Activated T-cell treated with anti-CD3 and anti-CD28 coated beads, Interleukin-2, amount 50 U/mL, for 24 hours (primary cell): ENCODE results near the gene WRAP73.

Experiments used
- DNase-seq: peaks from one replicate; pipeline ENCODE4 v3.0.0-alpha.2; 2020
- H3K27ac Mint-ChIP-seq: 2 replicates; pipeline ENCODE4 v1.8.0; 2020; ENCODE audit warnings: mild to moderate bottlenecking, mixed read lengths
- H3K27me3 Mint-ChIP-seq: 2 replicates; pipeline ENCODE4 v1.8.0; 2020; ENCODE audit warnings: mixed read lengths
- H3K36me3 Mint-ChIP-seq: 2 replicates; pipeline ENCODE4 v1.8.0; 2020; ENCODE audit warnings: low read depth, mixed read lengths
- H3K4me1 Mint-ChIP-seq: 2 replicates; pipeline ENCODE4 v1.8.0; 2020; ENCODE audit warnings: low read depth, mixed read lengths
- H3K4me3 Mint-ChIP-seq: 2 replicates; pipeline ENCODE4 v1.8.0; 2020; ENCODE audit warnings: mild to moderate bottlenecking, moderate library complexity, mixed read lengths
- H3K9me3 Mint-ChIP-seq: 2 replicates; pipeline ENCODE4 v1.8.0; 2020; ENCODE audit warnings: mixed read lengths

Gene WRAP73

DNA sequence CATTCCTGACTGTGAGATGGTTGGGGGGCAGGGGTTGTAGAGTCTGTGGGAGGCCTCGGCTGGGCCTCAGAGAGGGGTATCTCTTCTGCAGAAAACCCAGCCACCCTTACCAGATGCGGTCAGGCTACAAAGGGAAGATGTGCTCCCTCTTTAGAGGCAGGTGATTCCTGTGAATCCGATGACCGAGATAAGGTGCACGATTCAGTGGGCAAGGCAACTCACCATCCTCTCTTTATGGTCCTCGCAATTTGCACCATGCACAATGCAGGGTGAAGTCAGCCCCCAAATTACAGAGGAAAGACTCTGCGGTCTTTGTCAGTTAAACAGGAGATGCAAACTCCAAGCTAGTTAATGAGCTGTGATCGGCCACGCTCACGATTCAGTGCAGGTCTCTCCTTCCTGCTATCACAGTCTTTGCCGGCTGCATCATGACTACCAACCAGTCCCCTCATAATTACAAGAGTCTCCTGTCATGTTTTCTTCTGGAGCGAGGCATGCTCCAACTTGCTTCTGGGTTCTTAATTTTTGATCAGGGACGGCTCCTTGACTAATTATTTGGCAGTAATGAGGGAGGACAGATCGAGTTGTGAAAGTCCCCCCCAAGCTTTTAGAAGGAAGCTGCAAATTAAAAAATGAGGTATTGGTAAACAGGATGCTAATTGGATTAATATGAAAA, 14.9 kb upstream of the WRAP73 start:
- peaks cover 5% of the 10 kb centered on the region for H3K4me1 Mint-ChIP-seq

DNA sequence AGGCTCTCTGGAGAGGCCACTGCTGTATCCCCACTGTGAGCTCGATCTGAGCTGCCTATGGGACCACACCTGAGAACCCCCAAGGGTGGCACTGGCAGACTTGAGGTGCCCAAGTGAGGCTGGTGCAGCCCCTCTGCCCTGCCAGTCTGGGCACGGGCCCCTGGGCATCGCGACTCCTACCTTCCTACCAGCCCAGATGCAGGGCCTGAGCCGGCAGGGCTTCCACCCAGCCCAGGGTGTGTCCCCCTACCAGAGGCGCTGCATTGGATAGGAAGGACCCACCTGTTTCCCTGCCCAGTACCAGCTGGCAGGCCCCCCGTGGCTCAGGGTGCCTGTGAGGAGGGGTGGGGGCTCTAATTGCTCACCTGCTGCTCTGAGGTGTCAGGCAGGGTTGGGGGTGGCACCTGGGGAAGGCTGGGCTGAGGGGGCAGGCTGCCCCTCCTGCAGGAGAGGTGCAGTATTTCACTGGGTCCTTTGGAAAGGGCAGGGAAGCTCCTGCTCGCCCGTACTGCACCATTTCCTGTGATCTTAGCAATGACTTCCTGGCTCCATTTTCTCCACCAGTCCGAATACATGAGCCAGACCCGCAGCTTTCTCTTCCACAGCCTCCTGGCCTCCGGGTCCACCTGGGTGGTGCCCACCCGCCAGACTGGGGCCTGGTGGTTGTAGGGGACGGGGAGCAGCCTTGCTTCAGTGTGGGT, 14.2 kb upstream of the WRAP73 start:
- no peak overlapping the region for H3K27ac Mint-ChIP-seq
- peaks cover 5% of the 10 kb centered on the region for H3K4me1 Mint-ChIP-seq
- peaks cover 26% of the 10 kb centered on the region for H3K27me3 Mint-ChIP-seq
- no peaks in the 10 kb centered on the region for H3K9me3 Mint-ChIP-seq
- H3K36me3 Mint-ChIP-seq = no peaks in the 10 kb centered on the region
- no peak overlapping the region for H3K4me3 Mint-ChIP-seq
- no peak for DNase-seq

More for the DNA sequence above, 14.9 kb upstream of the WRAP73 start:
- no peak for DNase-seq
- Mint-ChIP-seq H3K27ac (no peak overlapping the region), H3K27me3 (peaks cover 24% of the 10 kb centered on the region), H3K36me3 (no peaks in the 10 kb centered on the region), H3K4me3 (no peak overlapping the region), H3K9me3 (no peaks in the 10 kb centered on the region)

DNA sequence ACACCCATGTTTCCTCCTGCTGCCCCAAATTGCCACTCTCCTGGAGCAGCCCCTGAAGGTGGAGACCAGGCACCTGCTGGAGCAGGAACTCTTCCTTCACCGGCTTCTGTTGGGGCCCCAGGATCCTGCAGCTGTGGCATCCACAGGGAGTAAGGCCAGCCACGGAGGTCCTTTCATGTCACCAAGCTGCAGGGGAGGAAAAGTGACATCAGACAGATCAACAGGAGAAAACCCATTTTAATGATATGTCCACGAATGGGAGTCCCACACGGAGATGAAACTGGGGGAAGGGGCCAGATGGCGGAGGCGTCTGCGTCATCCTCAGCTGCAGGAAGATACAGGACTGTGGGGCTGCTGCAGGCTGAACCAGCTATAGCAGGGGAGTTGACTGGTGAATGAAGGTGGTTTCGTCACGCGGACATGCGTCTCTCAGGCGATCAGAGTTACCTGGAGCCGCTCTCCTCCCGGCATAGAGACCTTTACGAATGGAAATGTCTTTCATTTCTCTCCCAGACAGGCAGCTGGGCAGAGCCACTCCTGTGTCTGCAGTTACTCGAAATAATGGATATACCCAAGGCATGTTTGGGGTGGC, 12.3 kb upstream of the WRAP73 start:
- Mint-ChIP-seq H3K36me3 (no peaks in the 10 kb centered on the region), H3K27ac (no peak overlapping the region), H3K4me3 (no peak overlapping the region), H3K4me1 (peaks cover 6% of the 10 kb centered on the region), H3K9me3 (no peaks in the 10 kb centered on the region), H3K27me3 (peaks cover 32% of the 10 kb centered on the region)
- DNase-seq = no peak

DNA sequence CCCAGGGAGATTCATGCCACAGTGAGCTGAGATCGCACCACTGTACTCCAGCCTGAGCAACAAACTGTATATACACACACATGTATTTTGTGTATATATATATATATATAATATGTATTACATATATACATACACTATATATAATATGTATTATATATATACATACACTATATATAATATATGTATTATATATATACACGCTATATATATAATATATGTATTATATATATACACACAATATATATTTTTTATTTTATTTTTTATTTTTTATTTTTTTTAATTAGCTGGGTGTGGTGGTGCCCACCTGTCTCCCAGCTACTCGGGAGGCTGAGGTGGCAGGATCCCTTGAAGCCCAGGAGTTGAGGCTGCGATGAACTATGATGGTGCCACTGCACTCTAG, 11.7 kb upstream of the WRAP73 start:
- Mint-ChIP-seq H3K27ac (no peak overlapping the region), H3K36me3 (no peaks in the 10 kb centered on the region), H3K9me3 (no peaks in the 10 kb centered on the region), H3K27me3 (peaks cover 34% of the 10 kb centered on the region), H3K4me3 (no peak overlapping the region), H3K4me1 (peaks cover 11% of the 10 kb centered on the region)
- no peak for DNase-seq

DNA sequence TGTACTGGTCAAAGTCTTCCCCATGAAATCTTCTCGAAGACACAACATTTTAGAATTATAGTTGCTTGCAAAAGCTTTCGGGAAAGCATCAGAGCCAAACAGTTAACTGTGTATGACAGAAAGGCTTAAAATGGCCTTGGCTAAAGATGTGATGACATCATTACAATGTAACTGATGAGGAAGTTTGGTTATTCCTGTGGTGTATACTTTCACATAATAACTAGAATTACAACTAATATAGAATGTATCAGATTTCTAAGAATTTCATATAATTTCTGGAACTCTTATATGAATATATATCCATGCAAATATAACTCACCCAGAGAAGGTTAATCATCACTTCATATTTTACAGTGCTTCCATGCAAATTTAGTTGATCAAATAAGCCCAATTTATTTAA, 10.8 kb upstream of the WRAP73 start:
- H3K27me3 Mint-ChIP-seq = peaks cover 38% of the 10 kb centered on the region

DNA sequence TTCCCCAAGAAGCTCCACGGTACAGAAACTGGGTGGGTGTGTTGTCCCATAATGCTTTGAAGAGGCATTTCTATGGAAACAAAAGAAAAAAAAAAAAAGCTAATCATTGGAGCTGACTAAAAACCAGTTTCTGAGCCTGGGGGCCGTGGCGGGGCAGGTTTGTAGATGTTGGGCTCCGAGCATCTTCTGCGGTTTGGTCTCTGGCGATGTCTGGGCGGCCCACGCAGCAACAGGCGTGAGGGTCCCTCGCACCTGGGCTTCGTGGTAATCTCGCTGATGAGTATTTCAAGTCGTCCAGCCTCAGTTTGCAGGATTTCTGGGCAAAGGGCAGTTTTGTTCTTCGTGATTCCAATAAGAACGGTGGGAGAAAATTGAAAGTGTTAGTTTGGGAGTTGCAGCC, 9.2 kb upstream of the WRAP73 start:
- H3K27me3 Mint-ChIP-seq = peaks cover 54% of the 10 kb centered on the region
- no peak for DNase-seq
- H3K9me3 Mint-ChIP-seq = no peaks in the 10 kb centered on the region
- H3K36me3 Mint-ChIP-seq = no peaks in the 10 kb centered on the region
- H3K4me3 Mint-ChIP-seq = no peak overlapping the region
- no peak overlapping the region for H3K27ac Mint-ChIP-seq
- H3K4me1 Mint-ChIP-seq = peaks cover 15% of the 10 kb centered on the region

More for the DNA sequence above, 10.8 kb upstream of the WRAP73 start:
- Mint-ChIP-seq H3K36me3 (no peaks in the 10 kb centered on the region), H3K4me3 (no peak overlapping the region), H3K4me1 (peaks cover 15% of the 10 kb centered on the region), H3K9me3 (no peaks in the 10 kb centered on the region), H3K27ac (no peak overlapping the region)
- DNase-seq = no peak

DNA sequence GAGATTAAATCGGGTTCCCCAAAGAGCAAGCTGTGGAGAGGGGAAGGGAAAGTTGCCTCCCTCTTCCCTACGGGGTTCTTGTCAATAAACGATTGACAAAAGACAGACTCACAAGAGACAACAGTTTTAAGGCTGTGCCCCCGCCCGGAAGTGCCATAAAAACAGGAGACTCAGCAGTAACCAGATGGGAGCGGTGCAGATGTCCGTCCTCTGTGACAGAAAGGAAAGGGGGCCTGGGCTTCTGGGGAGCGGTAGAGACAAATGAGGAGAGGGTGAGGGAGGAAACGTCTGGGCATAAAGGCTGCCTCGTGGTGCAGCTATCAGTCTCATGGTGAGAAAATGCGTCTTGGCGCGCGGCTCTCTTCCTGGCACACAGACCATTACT, 8.3 kb upstream of the WRAP73 start:
- H3K4me1 Mint-ChIP-seq = peaks cover 16% of the 10 kb centered on the region
- H3K4me3 Mint-ChIP-seq = no peak overlapping the region
- no peaks in the 10 kb centered on the region for H3K9me3 Mint-ChIP-seq
- H3K27ac Mint-ChIP-seq = no peak overlapping the region
- no peaks in the 10 kb centered on the region for H3K36me3 Mint-ChIP-seq
- H3K27me3 Mint-ChIP-seq = peaks cover 62% of the 10 kb centered on the region
- DNase-seq = no peak

DNA sequence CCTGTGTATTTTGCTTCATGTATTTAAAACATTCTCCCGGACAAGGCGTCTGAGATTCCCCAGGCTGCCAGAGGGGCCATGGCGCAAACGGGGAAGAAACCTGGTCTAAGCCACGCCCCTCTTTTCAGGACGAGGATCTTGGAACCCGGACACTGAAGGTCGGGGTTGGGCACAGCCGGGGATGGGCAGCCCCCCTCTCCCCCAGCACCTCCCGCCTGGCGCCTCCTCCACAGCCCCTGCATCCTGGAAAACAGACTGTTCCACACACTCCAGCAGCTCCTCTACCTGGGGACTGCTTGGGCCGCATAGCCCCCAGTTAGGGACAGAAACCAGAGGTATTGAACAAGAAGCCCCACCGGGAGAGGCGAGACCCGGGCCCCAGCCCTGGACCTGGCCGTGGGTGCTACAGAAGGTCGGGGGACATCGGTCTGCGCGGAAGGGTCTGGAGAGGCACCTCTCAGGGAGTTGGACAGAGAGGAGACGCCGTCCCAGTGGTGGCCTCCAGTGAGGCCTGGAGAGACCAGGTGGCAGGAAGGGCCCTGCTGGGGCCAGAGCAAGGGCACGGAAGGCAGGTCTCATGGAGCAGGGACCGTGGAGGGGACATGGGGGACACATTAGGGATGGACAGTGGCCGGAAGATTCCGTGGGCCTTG, 7.8 kb upstream of the WRAP73 start:
- Mint-ChIP-seq H3K36me3 (no peaks in the 10 kb centered on the region), H3K27me3 (peaks cover 61% of the 10 kb centered on the region), H3K27ac (no peak overlapping the region), H3K4me3 (no peak overlapping the region), H3K4me1 (peaks cover 17% of the 10 kb centered on the region), H3K9me3 (no peaks in the 10 kb centered on the region)
- DNase-seq = no peak

DNA sequence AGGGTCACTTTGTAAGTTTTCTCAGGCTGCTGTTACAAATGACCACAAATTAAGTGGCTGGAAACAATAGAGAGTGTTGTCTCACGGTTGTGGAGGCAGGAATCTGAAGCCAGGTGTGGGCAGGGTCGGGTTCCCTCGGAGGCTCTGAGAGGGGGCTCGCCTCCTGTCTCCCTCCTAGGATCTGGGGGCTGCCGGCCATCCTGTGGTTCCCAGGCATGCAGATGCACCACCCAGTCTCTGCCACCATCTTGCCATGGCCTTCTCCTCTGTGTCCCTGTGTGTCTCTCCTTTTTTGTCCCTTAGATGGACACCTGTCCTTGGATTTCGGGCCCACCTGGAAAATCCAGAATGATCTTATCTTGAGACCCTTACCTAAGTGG, 7.2 kb upstream of the WRAP73 start:
- Mint-ChIP-seq H3K36me3 (no peaks in the 10 kb centered on the region), H3K27ac (no peak overlapping the region), H3K9me3 (no peaks in the 10 kb centered on the region), H3K4me3 (no peak overlapping the region), H3K4me1 (peaks cover 17% of the 10 kb centered on the region), H3K27me3 (peaks cover 56% of the 10 kb centered on the region)
- DNase-seq = no peak

DNA sequence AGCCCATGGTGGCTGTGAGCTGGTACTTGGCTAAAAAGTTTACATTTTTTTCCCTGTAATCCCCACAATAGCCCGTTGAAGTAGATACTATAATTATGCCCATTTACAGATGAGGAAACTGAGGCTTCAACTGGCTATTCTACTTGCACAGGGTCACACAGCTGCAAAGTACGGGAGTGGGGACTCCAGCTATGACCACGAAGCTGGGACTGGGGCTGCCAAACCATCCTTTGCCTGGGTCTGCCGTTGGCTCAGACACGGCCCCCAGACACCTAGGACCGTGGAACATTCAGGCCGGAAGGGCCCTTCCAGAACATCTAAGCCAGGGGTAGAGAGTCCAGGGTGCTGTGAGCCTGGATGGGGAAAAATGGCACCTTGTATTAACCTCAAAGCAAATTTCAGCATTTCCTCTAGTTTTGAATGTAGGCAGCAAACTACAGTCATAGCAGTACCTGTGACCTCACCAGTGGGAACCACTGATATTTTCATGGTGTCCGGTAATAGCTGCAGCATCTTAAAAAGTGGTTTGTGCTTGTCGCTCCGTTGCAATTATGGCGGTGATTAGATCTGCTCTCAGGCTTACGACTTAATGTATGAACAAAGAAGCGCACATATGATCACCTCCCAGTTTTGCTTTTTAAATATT, 6.7 kb upstream of the WRAP73 start:
- H3K4me3 Mint-ChIP-seq = no peak overlapping the region
- H3K27ac Mint-ChIP-seq = no peak overlapping the region
- DNase-seq = no peak
- H3K4me1 Mint-ChIP-seq = peaks cover 17% of the 10 kb centered on the region
- H3K27me3 Mint-ChIP-seq = peaks cover 54% of the 10 kb centered on the region
- H3K9me3 Mint-ChIP-seq = no peaks in the 10 kb centered on the region
- no peaks in the 10 kb centered on the region for H3K36me3 Mint-ChIP-seq

DNA sequence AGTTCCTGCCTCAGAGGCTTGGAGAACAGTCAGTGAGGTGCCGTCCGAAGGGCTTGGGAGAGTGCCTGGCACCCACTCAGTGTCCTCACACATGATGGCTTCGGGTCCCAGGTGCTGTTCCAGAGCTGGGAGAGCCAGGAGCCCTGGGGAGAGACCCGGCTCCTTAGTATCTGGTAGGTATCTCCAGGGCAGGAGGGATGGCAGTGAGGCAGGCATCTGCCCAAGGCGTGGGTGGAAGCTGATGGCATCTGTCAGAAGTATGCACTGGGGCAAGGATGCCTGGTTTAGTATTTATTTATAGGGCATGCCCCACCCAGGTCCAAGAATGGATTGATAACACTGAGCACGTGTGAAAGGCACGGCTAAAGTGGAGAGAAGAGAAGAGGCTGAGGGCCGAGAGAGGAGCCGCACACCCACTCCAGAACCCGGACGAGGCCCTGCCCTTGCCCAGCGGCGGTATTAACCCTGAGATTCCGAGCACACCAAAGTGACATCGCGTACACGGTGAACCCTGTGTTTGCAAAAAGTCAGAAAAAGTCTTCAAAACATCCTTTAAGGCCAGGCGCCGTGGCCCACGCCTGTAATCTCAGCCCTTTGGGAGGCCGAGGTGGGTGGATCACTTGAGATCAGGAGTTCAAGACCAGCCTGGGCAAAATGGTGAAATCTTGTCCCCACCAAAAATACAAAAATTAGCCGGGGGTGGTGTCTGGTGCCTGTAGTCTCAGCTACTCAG, 4.8 kb upstream of the WRAP73 start:
- DNase-seq = no peak
- peaks cover 21% of the 10 kb centered on the region for H3K4me1 Mint-ChIP-seq
- H3K27me3 Mint-ChIP-seq = peaks cover 64% of the 10 kb centered on the region
- H3K27ac Mint-ChIP-seq = no peak overlapping the region
- no peak overlapping the region for H3K4me3 Mint-ChIP-seq
- H3K36me3 Mint-ChIP-seq = no peaks in the 10 kb centered on the region
- H3K9me3 Mint-ChIP-seq = no peaks in the 10 kb centered on the region

DNA sequence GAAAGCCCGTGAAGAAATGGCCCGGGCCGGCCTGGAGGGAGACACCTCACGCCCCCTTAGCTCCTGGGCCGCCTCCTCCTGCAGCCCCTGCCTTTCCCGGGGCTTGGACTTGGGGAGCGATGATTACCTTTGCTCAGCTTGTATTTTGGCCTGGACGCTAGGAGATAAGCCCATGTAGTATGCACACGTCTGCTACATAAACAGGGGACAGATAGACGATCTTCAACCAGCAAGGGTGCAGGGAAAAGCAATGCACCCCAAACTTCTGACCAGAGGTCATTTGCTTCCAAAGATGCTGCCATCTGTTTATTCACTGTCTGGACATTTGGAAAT, 3.3 kb upstream of the WRAP73 start:
- no peak overlapping the region for H3K4me3 Mint-ChIP-seq
- no peaks in the 10 kb centered on the region for H3K9me3 Mint-ChIP-seq
- peaks cover 5% of the 10 kb centered on the region for H3K36me3 Mint-ChIP-seq
- H3K27ac Mint-ChIP-seq = no peak overlapping the region
- no peak for DNase-seq
- H3K27me3 Mint-ChIP-seq = peaks cover 56% of the 10 kb centered on the region
- H3K4me1 Mint-ChIP-seq = peaks cover 31% of the 10 kb centered on the region

DNA sequence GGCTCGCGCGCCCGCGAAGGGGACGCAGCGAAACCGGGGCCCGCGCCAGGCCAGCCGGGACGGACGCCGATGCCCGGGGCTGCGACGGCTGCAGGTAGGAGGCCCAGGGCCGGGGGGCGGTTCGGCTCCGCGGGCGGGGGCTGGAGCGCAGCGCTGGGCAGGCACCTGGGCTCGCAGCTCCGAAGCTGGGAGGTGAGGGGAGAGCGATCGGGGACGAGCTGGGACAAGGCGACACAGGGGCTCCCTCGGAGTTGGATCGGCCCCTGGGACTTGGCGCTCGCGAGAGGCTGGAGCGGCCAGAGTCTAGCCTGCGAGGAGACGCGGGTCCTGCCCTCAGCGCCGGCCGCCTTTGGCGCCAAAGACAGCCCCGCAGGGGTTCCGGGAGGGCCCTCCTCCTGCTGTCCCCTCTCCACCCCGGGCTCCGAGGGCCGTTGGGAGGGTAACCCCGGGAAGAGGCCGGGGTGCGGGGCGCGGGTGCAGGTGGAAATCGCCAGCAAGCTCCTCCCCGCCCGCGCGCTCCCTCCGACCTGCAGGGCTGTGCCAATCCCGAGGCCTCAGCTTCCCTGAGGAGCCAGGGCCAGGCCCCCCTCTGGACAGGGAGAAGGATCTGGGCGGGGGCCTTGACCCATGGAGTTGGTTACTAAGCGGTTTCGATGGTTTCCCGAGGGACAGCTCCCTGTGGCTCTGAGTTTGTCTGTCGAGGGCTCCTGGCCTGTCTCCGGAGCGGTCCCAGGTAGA, 2.8 kb upstream of the WRAP73 start:
- H3K27me3 Mint-ChIP-seq = peaks cover 50% of the 10 kb centered on the region
- H3K4me3 Mint-ChIP-seq = peak overlapping the region; percentile 55

More for the DNA sequence above, 2.8 kb upstream of the WRAP73 start:
- Mint-ChIP-seq H3K4me1 (peaks cover 36% of the 10 kb centered on the region), H3K27ac (no peak overlapping the region), H3K36me3 (peaks cover 10% of the 10 kb centered on the region), H3K9me3 (no peaks in the 10 kb centered on the region)
- DNase-seq = peak; percentile 42
